GM18858 (cell line): ENCODE measurements around the gene TRIM67.
"Not testable (repeated sequence)": the region's sequence is repeated elsewhere in the genome, so short reads cannot be mapped to it uniquely, and the experiment has no call there.

Experiments
- ATAC-seq: cut with Tn5 transposase; IDR thresholded peaks from one replicate; pipeline ENCODE4 v1.9.1; 2021; ENCODE audit not compliant: unreplicated experiment

The TRIM67 gene

DNA sequence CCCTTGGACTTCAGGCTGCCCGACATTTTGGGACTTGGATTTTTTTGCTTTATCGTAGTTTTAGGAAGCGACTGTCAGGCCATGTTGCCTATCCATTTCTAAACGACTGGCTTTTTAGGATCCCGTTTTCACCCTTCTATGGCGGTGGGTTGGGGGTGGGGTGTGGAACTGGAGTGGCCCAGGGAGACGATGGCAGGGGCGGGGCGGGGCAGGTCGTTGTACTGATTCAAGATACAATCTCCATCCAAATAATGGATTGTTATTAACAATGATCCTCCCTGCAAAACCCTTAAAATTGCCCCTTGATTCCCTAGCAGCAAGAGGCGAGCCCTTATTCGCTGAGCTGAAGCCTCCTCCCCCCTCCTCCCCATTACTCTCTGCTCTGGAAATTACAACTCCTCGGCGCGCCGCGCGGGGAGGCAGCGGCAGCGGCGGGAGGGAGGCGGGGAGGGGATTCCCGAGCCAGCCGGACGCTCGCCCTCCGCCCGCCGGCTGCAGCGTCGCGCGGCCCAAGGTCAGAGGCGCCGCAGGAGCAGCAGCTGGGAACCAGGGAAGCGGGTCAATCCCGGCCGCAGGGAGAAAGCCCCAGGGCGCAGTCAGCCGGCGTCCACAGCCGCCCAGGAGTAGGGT lies at the start of gene TRIM67:
Gene TRIM67, plus strand, starts transcription at position 392 of the 630 bp plus-strand sequence. CDS start 912 bp downstream, outside the sequence.
- no peak for ATAC-seq

DNA sequence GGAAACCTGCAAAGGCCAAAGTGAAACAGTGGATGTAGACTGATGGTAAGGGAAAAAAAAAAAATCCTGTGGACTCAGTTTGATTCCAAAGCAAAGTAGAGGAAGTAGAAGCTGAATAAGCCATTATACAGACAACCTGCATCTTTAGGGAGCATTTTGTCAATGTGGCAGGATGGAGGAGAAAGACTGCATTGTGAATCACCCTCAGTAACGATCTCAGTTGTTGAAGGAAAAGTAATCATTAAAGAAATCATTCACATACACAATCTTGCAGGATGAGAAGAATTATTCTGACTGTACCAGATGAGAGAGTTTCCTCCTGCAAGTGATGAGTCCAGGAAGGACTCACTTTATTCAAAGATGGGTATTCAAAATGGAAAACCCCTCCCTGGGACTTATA lies 45.1 kb upstream of the TRIM67 start:
- no peak for ATAC-seq

DNA sequence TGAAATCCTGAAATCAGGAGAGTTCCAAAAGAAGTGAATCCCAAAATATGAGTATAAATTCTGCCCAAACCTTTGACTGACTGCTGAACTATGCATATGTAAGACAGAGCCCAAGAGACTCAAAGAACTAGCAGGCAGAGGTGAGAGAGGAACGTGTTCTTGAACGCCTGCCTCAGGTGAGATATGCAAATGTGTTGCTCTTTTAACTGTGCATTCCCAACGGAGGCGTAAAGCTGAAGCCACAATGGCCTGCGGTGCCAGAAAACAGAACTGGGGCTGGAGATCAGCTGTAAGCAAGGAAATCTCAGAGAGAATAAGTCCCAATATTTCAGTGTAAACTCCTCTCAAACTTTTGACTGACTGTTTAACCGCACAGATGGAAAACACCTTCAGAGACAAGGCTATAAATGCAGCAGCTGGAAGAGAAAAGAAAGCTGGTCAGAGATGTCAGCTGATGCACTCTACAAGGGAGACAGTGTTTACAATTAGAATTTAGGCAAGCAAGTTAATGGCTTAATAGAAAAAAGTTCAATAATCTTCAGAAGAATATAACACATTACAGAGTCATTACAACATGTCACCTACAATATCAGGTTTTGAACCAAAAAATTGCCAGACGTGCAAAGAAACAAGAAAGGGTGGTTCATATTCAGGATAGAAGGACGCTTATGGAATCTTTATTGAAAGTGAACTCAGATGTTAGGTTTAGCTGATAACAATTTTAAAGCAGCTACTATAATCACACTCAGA lies 43.0 kb upstream of the TRIM67 start:
- no peak for ATAC-seq

DNA sequence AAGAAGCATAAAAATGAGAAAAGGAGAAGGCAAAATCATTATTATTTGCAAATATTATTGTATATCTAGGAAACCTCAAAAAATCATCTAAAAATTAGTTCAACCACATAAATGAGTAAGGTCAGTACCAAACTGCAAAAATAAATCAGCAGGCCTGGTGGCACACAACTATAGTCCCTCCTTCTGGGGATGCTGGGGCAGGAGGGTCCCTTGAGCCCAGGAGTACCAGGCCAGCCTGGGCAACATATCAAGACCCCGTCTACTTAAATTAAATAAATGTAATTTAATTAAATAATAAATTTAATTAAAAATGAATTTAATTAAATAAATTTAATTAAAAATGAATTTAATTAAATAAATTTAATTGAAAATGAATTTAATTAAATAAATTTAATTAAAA lies 40.3 kb upstream of the TRIM67 start:
- ATAC-seq: no peak

DNA sequence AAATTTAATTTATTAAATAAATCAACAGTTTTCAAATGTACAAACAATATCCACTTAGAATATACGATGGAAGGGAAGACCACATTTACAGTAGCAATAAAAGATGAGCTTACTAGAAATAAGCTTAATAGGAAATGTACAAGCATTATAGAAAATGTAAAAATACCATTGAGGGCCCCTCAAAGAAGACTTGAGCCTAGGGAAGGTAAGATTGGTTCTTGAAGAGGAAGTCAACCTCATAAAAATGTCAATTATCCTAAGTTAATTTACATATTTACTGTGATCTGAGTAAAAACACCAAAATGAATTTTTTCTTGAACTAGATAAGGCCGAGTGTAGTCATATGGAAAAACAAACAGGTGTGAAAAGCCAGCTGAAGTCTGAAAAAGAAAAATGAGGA lies 39.7 kb upstream of the TRIM67 start:
- no peak for ATAC-seq

DNA sequence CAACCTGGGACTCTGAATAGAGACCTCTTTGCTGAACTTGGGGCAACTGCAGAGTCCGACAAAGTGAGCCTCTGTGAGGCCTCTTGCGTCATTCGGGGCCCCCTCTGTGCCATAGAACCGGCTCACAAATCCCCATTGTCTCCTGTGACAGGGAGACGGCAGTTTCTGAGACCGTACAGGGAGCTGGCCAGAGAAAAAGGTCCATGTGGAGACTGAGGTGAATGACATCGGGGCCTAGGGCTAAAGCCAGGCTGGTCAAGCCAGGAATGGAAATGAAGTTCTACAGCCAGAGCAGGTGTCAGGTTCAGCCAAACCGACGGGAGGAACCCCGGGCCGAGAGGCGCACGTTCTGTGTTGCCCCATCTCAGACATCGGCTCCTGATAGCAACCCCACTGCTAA lies 37.1 kb upstream of the TRIM67 start:
- no peak for ATAC-seq

DNA sequence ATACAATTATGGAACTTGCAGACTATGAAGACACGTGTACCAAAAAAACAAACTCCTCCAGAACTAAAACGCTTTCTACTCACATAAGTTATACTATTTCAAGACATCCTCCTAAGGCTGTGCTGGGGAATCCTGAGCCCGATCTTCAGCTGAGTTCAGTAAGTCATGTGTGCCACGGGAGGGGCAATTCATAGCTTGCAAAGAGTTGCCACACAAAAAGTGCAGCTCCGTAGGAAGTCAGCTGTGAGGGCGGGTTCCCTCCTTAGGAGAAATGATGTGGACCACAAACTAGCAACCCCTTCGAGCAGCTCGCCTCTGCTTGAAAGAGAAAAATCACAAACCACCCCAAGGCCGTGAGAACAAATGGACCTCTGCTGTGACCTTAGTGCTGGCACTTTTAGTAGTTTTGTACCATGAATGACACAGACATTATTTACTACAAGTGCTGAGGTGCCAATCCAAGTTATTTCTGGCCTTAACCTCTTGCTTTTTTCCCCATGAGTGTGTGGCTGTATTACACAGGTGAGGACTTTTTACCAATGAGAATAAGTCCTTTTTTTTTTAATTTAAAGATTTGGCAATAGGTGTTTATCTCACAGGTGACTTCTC lies 35.8 kb upstream of the TRIM67 start:
- no peak for ATAC-seq

DNA sequence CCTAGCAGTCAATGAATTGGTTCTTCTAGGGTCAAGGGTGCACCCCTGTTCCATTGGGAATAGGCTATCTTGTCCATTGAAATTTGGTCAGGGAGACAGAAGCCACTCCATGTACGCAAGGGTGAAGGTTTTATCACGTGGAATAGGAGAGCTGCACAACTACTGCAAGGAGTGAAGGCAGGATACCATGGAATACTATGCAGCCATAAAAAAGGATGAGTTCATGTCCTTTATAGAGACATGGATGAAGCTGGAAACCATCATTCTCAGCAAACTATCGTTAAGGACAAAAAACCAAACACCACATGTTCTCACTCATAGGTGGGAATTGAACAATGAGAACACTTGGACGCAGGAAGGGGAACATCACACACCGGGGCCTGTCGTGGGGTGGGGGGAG lies 34.8 kb upstream of the TRIM67 start:
- ATAC-seq: not testable (repeated sequence)

DNA sequence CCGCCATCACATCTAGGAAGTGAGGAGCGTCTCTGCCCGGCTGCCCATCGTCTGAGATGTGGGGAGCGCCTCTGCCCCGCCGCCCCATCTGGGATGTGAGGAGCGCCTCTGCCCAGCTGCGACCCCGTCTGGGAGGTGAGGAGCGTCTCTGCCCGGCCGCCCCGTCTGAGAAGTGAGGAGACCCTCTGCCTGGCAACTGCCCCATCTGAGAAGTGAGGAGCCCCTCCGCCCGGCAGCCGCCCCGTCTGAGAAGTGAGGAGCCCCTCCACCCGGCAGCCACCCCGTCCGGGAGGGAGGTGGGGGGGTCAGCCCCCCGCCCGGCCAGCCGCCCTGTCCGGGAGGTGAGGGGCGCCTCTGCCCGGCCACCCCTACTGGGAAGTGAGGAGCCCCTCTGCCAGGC lies 33.4 kb upstream of the TRIM67 start:
- ATAC-seq: not testable (repeated sequence)

DNA sequence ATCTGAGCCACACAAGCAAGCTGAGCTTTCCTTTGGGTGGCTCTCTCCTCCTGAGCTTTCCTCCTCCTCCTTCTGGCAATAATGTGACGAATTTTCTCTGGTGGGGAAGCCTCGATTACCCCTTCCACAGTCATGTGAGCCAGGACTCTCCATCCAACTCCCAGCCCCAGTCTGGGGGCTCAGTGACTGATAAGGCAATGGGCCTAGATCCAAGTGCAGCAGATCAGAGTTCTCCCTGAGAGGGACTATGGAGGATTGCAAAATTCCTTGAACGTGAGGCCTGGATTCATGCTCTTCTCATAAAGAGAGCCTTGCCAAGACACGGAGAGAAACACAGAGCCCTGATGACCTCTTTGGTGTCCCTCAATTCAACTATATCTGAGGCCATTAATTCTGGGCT lies 31.3 kb upstream of the TRIM67 start:
- no peak for ATAC-seq

DNA sequence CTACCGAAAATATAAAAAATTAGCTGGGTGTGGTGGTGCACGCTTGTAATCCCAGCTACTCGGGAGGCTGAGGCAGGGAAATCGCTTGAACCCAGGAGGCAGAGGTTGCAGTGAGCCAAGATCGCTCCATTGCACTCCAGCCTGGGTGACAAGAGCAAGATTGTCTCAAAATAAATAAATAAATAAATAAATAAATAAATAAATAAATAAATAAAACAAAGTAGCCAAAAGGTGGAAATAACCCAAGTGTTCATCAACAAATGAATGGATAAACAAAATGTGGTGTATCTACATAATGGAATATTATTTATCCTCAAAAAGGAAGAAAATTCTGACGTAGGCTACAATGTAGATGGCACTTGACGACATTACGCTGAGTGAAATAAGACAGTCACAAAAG lies 29.3 kb upstream of the TRIM67 start:
- not testable (repeated sequence) for ATAC-seq

DNA sequence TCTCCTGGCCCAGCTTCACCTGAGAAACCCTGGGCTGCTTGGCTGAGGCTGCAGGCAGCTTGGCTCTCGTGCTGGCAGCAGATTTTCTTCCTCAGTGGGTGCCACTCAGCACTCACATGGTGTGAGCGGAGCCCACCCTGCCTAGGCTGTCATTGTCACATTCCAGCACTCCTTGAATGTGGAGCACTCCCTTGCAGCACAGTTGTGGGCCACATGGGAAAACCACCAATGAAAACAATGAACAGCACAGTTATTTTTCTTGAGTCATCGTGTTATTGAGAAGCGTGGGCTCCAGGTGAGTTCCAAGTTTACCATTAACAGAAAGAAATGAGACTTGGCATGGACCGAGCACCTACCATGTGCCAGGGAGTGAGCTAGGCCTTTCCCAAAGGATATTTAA lies 27.2 kb upstream of the TRIM67 start:
- ATAC-seq: no peak

DNA sequence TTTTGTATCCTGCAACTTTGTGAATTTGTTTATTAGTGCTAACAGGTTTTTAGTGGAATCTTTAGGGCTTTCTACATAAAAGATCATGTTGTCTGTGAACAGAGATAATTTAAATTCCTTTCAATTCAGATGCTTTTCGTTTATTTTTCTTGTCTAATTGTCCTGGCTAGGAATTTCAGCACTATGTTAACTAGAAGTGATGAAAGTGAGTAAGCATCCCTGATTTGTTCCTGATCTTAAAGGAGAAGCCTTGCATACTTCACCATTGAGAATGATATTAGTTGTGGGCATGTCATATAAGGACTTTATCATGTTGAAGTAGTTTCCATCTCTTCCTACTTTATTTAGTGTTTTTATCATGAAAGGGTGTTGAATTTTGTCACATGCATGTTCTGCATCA lies 23.6 kb upstream of the TRIM67 start:
- no peak for ATAC-seq

DNA sequence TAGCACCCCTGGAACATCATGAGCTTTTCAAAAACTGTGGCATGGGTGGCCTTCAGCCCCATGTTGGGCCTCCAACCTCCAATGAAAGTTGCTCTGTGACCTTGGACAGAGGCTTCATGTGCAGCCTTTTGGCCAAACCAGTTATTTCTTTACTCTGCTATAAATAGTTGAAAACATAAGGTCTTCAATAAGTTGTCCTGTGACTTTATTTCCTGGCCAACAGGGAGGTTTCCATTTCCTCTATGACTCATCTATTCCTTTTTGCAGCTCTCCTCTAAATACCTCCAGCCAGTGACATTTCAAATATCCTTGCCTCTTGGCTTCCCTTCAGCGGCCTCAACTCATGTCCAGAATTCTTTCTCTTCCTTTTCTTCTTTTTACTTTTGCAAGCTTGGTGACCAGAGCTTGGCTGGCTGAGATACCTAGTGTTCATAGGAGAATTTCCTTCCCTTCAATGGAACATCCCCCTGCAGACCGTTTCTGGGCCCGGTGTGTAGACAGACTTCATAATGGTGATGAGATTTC lies 22.7 kb upstream of the TRIM67 start:
- no peak for ATAC-seq

DNA sequence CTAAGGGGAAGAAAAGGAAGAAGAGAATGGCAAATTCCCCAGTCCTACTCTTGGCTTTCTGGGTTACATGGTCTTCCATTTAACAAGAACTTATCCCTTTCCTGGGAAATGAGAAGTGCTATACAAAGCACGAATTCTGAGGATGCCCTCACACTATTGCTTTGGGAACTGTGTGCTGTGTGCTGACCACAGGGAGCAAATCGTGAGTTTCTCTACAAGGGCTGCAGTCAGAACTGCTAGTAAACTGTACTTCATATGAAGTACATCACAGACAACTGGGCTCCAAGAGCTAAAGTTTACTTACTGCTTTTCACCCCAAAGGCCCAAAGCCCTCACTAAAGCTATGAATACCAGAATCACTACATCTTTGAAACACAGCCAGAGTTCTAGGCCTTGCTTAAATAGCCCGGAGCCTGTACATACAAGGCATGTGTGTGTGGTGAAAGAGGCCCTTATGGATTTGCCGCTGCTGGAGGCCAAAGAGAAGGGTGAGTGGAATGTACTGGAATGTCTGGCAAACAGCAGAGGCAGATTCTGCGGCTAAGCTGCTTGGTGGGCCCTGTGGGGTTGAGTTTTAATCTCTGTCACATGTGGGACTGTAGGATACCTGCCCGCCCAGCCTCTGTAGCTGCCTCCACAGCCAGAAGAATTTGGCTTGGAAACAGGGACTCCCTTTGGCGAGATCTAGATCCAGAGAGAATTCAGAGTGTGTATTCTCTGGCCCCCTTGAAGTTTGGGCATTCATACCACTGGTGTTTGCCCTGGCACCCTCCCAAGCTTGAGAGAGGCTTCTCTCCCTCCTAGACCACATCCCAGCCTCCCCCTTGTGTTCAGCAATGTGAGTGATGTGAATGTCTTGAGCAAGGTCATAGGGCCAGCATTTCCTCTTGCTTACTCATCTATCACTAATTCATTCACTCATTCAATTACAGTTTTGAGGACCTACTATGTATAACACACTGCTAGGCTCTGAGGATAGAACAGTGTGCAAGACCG lies 21.9 kb upstream of the TRIM67 start:
- no peak for ATAC-seq

DNA sequence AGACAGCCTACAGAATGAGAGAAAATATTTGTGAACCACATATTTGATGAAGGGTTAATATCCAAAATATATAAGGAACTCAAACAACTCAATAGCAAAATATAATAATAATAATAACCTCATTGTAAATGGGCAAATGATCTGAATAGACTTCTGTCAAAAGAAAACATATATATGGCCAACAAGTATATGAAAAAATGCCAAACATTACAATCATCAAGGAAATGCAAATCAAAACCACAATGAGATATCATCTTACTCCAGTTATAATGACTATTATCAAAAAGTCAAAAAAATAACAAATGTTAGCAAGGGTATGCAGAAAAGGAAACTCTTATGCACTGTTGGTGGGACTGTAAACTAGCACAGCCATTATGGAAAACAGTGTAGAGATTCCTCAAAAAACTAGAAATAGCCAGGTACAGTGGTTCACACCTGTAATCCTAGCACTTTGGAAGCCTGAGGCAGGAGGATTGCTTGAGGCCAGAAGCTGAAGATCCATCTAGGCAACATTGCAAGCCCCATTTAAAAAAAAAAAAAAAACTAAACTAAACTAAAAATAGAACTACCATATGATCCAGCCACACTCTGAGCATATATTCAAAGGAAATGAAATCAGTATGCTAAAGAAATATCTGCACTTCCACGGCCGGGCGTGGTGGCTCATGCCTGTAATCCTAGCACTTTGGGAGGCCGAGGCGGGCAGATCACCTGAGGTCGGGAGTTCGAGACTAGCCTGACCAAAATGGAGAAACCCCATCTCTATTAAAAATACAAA lies 17.3 kb upstream of the TRIM67 start:
- no peak for ATAC-seq

DNA sequence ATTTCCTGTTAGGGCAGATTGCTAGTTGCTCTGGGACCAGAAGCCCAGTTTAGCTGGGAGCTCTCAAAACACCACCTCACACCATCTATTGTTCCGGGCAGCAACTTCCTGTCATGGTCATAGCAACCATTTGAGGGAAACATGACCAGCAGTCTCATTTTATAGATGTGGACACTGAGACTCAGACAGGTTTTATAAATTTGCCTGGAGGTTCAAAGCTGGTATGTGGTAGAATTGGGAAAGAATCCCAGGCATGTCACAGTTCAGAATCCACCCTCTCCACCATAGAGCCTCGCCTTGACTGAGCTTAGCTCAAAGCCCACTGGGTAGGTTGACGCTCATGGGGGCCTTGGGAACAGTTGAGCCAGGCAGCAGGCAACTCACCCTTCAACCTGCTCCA lies 14.0 kb upstream of the TRIM67 start:
- ATAC-seq: no peak

DNA sequence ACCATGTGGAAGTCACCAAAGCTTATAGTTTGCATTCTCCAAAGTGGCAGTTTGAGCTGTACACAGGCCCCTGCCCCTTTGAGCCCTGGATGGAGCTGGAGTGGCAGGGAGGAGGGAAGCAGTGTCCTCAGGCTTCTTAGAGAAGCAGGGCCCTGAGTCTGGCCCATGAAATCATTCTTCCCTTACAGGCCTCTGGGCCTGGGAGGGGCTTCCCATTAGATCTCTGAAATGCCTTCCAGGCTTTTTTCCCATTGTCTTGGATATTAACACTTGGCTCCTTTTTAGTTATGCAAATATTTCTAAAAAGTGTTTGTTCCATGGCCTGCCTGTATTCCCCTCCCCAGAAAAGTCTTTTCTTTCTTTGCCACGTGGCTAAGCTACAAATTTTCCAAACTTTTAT lies 10.0 kb upstream of the TRIM67 start:
- no peak for ATAC-seq

DNA sequence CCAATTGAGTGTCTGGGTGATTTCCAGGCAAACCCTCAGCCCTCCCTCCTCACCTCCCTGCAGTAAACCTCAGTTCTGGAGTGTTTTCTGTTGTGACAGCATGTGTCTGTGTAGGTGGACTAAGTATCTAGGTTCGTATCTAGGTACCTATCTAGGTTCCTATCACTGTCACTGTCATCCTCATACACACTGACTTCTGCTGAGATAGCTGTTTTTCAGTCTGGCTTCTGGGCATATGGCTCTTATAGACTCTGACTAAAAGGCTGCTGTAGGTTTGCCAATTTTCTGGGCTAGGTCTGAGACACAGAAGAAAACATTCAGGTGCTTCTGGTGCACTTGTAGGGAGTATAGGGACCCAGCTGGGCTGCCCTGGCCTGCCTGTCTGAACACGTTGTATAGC lies 8.1 kb upstream of the TRIM67 start:
- no peak for ATAC-seq

DNA sequence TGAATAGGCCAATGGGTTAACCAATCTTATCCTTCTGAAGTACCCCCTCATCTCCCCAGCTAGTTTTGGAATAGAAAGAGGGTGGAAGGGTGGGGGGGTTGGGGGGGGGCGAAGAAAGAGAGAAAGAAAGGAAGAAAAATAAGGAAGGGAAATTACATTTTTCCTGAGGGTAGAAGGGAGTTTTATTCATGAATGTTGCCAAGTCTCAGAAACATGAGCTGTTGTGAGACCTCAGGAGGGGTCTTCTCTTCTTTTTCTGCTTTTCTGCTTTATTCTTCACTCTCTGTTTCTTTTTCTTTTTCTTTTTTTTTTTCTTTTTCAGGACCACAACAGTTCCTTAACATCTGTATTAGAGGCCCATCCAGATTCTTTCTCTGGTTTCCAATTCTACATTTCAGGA lies 6.0 kb upstream of the TRIM67 start:
- no peak for ATAC-seq
